ENCODE measurements around the gene GPR146.
"Not testable (repeated sequence)": the region's sequence is repeated elsewhere in the genome, so short reads cannot be mapped to it uniquely, and the experiment has no call there.

GPR146 gene

GRCh38 chr7:1068013-1068412 lies 23.7 kb downstream of the GPR146 start:
- no peak for TF ChIP-seq CTCF (IDR thresholded peaks at IDR 0.05; ENCODE audit: control insufficient read depth, insufficient read depth, low read depth, low read length, missing control alignments)
- H3K4me3 ChIP-seq (ENCODE audit: control insufficient read depth, low read depth, low read length) = no peak overlapping the region
- DNase-seq (ENCODE audit: low read depth) = no peak

GRCh38 chr7:1068619-1069018 lies 24.3 kb downstream of the GPR146 start:
- no peak for TF ChIP-seq CTCF (IDR thresholded peaks at IDR 0.05; ENCODE audit: control insufficient read depth, insufficient read depth, low read depth, low read length, missing control alignments)

GRCh38 chr7:1070544-1071011 lies 26.2 kb downstream of the GPR146 start:
- no peak overlapping the region for H3K4me3 ChIP-seq (ENCODE audit: control insufficient read depth, low read depth, low read length)
- TF ChIP-seq CTCF (IDR thresholded peaks at IDR 0.05; ENCODE audit: control insufficient read depth, insufficient read depth, low read depth, low read length, missing control alignments) = no peak
- no peak for DNase-seq (ENCODE audit: low read depth)

More at GRCh38 chr7:1068619-1069018, 24.3 kb downstream of the GPR146 start:
- no peak for DNase-seq (ENCODE audit: low read depth)
- no peak overlapping the region for H3K4me3 ChIP-seq (ENCODE audit: control insufficient read depth, low read depth, low read length)

- TF ChIP-seq CTCF (IDR thresholded peaks at IDR 0.05; ENCODE audit: control insufficient read depth, insufficient read depth, low read depth, low read length, missing control alignments) = no peak
- no peak for DNase-seq (ENCODE audit: low read depth)
- no peak overlapping the region for H3K4me3 ChIP-seq (ENCODE audit: control insufficient read depth, low read depth, low read length)
Observed at GRCh38 chr7:1071731-1072254, 27.4 kb downstream of the GPR146 start.

- H3K4me3 ChIP-seq (ENCODE audit: control insufficient read depth, low read depth, low read length) = no peak overlapping the region
- TF ChIP-seq CTCF (IDR thresholded peaks at IDR 0.05; ENCODE audit: control insufficient read depth, insufficient read depth, low read depth, low read length, missing control alignments) = no peak
- DNase-seq (ENCODE audit: low read depth) = no peak
Observed at GRCh38 chr7:1073142-1073977, 29.0 kb downstream of the GPR146 start.

GRCh38 chr7:1074018-1074417 lies 29.7 kb downstream of the GPR146 start:
- not testable (repeated sequence) for DNase-seq (ENCODE audit: low read depth); H3K4me3 ChIP-seq (ENCODE audit: control insufficient read depth, low read depth, low read length)

Data from AG09309 (cell line).